Measurements from ENCODE around the gene PKD2L2. TPM values are rescaled to one million over a fixed set of nuclear protein-coding genes. Genes with fewer than 3 reads are reported as not detected.

The PKD2L2 gene
- total RNA-seq, 4 donors from 2014 or later: not detected

DNA sequence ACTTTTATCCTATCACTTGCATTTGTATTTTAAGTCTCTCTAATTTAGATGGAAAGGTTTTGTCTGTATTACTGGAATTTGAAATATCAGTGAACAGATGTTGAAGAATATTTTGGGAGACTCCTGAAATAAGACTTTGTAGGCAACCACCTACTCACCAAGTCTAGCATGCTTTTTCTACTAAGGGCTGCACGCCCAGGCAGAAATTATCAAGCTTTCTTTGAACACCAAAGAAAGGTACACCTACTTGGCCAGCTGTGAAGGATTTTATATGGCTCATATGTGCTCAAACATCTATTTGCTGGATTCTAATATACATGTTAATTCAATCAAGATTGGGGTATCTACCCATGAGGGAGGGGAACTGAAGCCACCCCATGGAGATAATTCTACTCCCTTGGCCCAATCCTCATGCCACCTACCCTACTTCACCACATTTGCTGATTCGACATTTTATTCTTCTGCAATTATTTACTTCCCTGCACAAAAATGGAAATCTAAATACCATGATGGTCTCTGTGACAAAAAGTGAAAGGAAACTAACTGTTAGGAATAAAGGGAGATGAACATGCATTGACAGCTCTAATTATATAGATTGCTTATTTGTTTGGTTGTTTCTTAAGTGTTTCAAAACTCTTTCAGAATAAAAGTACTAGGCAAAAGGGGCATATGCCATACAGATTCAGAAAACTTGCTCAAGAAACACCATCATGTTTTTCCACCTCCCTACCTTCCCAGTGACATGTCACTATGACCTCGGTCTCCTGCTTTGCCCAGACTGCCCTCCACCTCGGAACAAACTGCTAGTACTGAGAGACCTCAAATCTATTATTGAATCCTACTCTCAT is 22.5 kb upstream of the PKD2L2 start:
- Histone ChIP-seq H3K36me3 (no peaks in the 10 kb centered on the region), H3K4me3 (replicated peaks in 1 of 3) (no peak overlapping the region), H3K9me3 (no peaks in the 10 kb centered on the region), H3K4me1 (no peaks in the 10 kb centered on the region), H3K27me3 (no peaks in the 10 kb centered on the region), H3K27ac (no peak overlapping the region)
- WGBS, 2 donors: 91 to 94% methylated on average over 4 of the region's 4 CpGs
- no peak for DNase-seq
- TF ChIP-seq POLR2A (IDR thresholded peaks at IDR 0.05): no peak
- TF ChIP-seq, protein P1, sequence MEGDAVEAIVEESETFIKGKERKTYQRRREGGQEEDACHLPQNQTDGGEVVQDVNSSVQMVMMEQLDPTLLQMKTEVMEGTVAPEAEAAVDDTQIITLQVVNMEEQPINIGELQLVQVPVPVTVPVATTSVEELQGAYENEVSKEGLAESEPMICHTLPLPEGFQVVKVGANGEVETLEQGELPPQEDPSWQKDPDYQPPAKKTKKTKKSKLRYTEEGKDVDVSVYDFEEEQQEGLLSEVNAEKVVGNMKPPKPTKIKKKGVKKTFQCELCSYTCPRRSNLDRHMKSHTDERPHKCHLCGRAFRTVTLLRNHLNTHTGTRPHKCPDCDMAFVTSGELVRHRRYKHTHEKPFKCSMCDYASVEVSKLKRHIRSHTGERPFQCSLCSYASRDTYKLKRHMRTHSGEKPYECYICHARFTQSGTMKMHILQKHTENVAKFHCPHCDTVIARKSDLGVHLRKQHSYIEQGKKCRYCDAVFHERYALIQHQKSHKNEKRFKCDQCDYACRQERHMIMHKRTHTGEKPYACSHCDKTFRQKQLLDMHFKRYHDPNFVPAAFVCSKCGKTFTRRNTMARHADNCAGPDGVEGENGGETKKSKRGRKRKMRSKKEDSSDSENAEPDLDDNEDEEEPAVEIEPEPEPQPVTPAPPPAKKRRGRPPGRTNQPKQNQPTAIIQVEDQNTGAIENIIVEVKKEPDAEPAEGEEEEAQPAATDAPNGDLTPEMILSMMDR (IDR thresholded peaks at IDR 0.05): no peak
- intact Hi-C loops (cut with DNase I): no loop called here

DNA sequence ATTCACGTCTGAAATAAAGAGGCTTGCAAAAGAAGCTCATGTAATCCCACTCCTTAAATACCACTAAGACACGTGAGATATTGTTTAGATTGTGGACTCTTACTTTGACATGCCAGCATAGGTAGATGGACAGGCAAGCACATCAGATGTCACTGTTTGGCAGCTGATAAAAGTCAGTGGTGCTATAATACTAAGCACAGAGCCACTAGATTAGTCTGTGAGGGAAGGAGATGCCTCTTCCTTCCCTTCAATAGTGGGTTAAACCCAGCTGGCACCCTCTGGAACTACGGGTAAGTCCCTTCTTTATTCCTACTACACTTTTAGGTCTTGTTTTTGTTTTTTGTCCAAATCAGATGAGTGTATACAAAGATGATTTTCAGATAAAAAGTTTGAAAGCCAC is 21.6 kb upstream of the PKD2L2 start, which contains the start of gene MYOT:
TSS of gene MYOT (plus strand) at position 197 of the 400 bp plus-strand sequence. CDS start 2,792 bp downstream, outside the sequence.
- H3K4me3 ChIP-seq (replicated peaks in 1 of 3): no peak within 1 kb of the TSS
- no peaks in the 10 kb centered on the region for H3K9me3 ChIP-seq
- DNase-seq: no peak
- 64 to 74% methylated on average over 3 of the region's 3 CpGs for WGBS, 2 donors
- no peaks in the 10 kb centered on the region for H3K36me3 ChIP-seq
- no peaks in the 10 kb centered on the region for H3K4me1 ChIP-seq
- TF ChIP-seq, protein P1 (IDR thresholded peaks at IDR 0.05): no peak
- TF ChIP-seq POLR2A (IDR thresholded peaks at IDR 0.05): no peak
- intact Hi-C loops (cut with DNase I): no loop called here
- H3K27me3 ChIP-seq: no peaks in the 10 kb centered on the region
- no peak within 1 kb of the TSS for H3K27ac ChIP-seq

DNA sequence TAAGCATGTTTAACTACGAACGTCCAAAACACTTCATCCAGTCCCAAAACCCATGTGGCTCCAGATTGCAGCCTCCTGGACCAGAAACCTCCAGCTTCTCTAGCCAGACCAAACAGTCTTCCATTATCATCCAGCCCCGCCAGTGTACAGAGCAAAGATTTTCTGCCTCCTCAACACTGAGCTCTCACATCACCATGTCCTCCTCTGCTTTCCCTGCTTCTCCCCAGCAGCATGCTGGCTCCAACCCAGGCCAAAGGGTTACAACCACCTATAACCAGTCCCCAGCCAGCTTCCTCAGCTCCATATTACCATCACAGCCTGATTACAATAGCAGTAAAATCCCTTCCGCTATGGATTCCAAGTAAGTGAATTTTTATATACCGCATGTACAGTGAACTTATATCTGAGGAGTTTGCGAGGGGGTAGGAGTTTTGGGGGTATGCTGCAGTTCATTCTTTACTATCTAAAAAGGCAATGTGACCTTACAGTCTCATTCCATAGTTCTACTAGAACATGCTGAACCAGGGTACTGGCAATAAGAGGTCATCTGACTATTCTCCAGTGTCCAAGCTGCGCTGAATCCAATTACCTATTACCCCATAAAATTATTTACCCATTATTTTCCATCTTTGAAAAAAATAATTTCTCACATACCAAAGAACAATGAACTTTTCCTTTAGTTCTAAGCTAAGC is 18.5 kb upstream of the PKD2L2 start:
- H3K36me3 ChIP-seq: no peaks in the 10 kb centered on the region
- DNase-seq: no peak
- intact Hi-C loops (cut with DNase I): no loop called here
- H3K4me3 ChIP-seq (replicated peaks in 1 of 3): no peak overlapping the region
- H3K9me3 ChIP-seq: no peaks in the 10 kb centered on the region
- 95% methylated on average over 7 of the region's 7 CpGs for WGBS, 2 donors
- no peak for TF ChIP-seq POLR2A (IDR thresholded peaks at IDR 0.05)
- TF ChIP-seq, protein P1 (IDR thresholded peaks at IDR 0.05): no peak
- no peak overlapping the region for H3K27ac ChIP-seq
- H3K4me1 ChIP-seq: no peaks in the 10 kb centered on the region
- no peaks in the 10 kb centered on the region for H3K27me3 ChIP-seq

DNA sequence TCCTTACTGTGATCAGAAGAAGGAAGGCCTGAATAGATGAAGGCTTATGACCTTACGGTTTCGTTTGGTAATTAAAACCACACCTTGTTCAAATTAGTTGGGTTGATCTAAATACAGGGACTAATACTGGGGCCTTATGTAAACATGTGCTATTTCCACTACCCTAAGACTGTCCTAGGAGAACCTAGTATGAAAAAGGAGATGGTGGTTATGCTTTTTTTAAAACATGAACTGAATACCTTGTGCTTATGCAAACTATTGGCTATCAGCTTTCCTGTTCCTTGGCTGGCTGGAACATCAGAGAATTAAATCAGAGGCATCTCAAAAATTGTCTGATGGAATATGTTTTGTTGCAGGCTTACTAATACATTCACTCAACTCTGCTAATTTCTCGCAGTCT is 17.7 kb upstream of the PKD2L2 start:
- no peaks in the 10 kb centered on the region for H3K9me3 ChIP-seq
- H3K36me3 ChIP-seq: no peaks in the 10 kb centered on the region
- TF ChIP-seq, protein P1 (IDR thresholded peaks at IDR 0.05): no peak
- no peak for TF ChIP-seq POLR2A (IDR thresholded peaks at IDR 0.05)
- 91 to 94% methylated on average over 3 of the region's 3 CpGs for WGBS, 2 donors
- no peak overlapping the region for H3K4me3 ChIP-seq (replicated peaks in 1 of 3)
- intact Hi-C loops (cut with DNase I): no loop called here
- DNase-seq: no peak
- H3K4me1 ChIP-seq: no peaks in the 10 kb centered on the region
- no peak overlapping the region for H3K27ac ChIP-seq
- no peaks in the 10 kb centered on the region for H3K27me3 ChIP-seq

DNA sequence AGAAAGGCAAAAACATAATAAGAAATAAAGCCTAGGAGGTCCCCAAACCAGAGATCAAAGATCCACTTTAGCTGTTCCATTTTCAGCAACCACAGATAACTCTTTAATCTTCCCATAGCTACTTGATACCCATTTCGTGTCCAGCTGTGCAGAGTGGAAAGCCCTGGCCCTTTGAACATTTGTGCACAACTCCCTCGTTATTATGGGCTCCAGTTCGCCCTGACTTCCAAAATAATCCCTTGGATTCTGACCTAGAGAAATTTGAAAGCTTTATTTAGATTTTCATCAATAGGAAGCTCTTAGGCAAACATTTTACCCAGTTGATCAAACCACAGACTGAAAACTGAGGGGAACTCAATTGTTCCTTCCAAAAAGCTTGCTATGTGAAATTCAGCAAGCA is 16.8 kb upstream of the PKD2L2 start:
- Histone ChIP-seq H3K36me3 (no peaks in the 10 kb centered on the region), H3K4me3 (replicated peaks in 1 of 3) (no peak overlapping the region), H3K27me3 (no peaks in the 10 kb centered on the region), H3K27ac (no peak overlapping the region), H3K4me1 (no peaks in the 10 kb centered on the region), H3K9me3 (no peaks in the 10 kb centered on the region)
- TF ChIP-seq, protein P1 (IDR thresholded peaks at IDR 0.05): no peak
- no peak for TF ChIP-seq POLR2A (IDR thresholded peaks at IDR 0.05)
- no peak for DNase-seq
- intact Hi-C loops (cut with DNase I): no loop called here
- WGBS, 2 donors: 87% methylated on average over 3 of the region's 3 CpGs

All from thyroid gland (tissue), 4 donors.